SK-N-SH treated with all-trans-retinoic acid at 6 μM for 48 hours (cell line): Measurements from ENCODE around the gene KIF23.
A peak's percentile ranks its signal among the peaks of the same experiment; 100 is the strongest.

Source experiments
- ATAC-seq: fragments of 200-7000 bp; cut with Tn5 transposase; 3 replicates; pipeline ENCODE4 v1.9.1; 2020; ENCODE audit warnings: mild to moderate bottlenecking, moderate library complexity
- BACH2 ChIP-seq: fragments of 250-450 bp; sonication (Bioruptor Pico); IDR thresholded peaks from 2 replicates; pipeline ENCODE4 v1.9.0; 2021; ENCODE audit warnings: mild to moderate bottlenecking, borderline replicate concordance
- CSDC2 ChIP-seq: fragments of 250-450 bp; sonication (Bioruptor Pico); IDR thresholded peaks from 2 replicates; pipeline ENCODE4 v1.5.0; 2020; ENCODE audit warnings: mild to moderate bottlenecking, moderate library complexity
- CSRNP3 ChIP-seq: fragments of 250-450 bp; sonication (Bioruptor Pico); IDR thresholded peaks from 2 replicates; pipeline ENCODE4 v1.5.1; 2021; ENCODE audit warnings: mild to moderate bottlenecking, moderate library complexity
- ESRRG ChIP-seq: fragments of 250-450 bp; sonication (Bioruptor Pico); IDR thresholded peaks from 2 replicates; pipeline ENCODE4 v1.6.1; 2021; ENCODE audit warnings: mild to moderate bottlenecking
- GLIS3 ChIP-seq: fragments of 250-450 bp; sonication (Bioruptor Pico); IDR thresholded peaks from 2 replicates; pipeline ENCODE4 v1.5.0; 2020; ENCODE audit warnings: mild to moderate bottlenecking, moderate library complexity
- OSR1 ChIP-seq: fragments of 250-450 bp; sonication (Bioruptor Pico); IDR thresholded peaks from 2 replicates; pipeline ENCODE4 v1.8.0; 2022; ENCODE audit warnings: moderate library complexity, mild to moderate bottlenecking, inconsistent platforms
- PATZ1 ChIP-seq: fragments of 250-450 bp; sonication (Bioruptor Pico); IDR thresholded peaks from 2 replicates; pipeline ENCODE4 v1.8.0; 2020; ENCODE audit warnings: mild to moderate bottlenecking, moderate library complexity, borderline replicate concordance
- POU6F1 ChIP-seq: fragments of 250-450 bp; sonication (Bioruptor Pico); IDR thresholded peaks from 2 replicates; pipeline ENCODE4 v1.8.0; 2021; ENCODE audit warnings: low read depth, mild to moderate bottlenecking, moderate library complexity, borderline replicate concordance
- PPARA ChIP-seq: fragments of 250-450 bp; sonication (Bioruptor Pico); IDR thresholded peaks from 2 replicates; pipeline ENCODE4 v1.5.0; 2020; ENCODE audit warnings: mild to moderate bottlenecking, borderline replicate concordance
- RARB ChIP-seq: fragments of 250-450 bp; sonication (Bioruptor Pico); IDR thresholded peaks from 2 replicates; pipeline ENCODE4 v1.8.0; 2021; ENCODE audit warnings: mild to moderate bottlenecking, moderate library complexity
- SNAI2 ChIP-seq: fragments of 250-450 bp; sonication (Bioruptor Pico); IDR thresholded peaks from 2 replicates; pipeline ENCODE4 v1.5.0; 2020; ENCODE audit warnings: mild to moderate bottlenecking, moderate library complexity
- TOX ChIP-seq: fragments of 250-450 bp; sonication (Bioruptor Pico); IDR thresholded peaks from 2 replicates; pipeline ENCODE4 v1.8.0; 2021; ENCODE audit warnings: mild to moderate bottlenecking, moderate library complexity, borderline replicate concordance
- TSHZ2 ChIP-seq: fragments of 250-450 bp; sonication (Bioruptor Pico); IDR thresholded peaks from 2 replicates; pipeline ENCODE4 v1.5.0; 2020; ENCODE audit warnings: mild to moderate bottlenecking, moderate library complexity
- ZC3H10 ChIP-seq: fragments of 250-450 bp; sonication (Bioruptor Pico); IDR thresholded peaks from 2 replicates; pipeline ENCODE4 v1.5.1; 2021; ENCODE audit warnings: mild to moderate bottlenecking, moderate library complexity
- ZFP3 ChIP-seq: fragments of 250-450 bp; sonication (Bioruptor Pico); IDR thresholded peaks from 2 replicates; pipeline ENCODE4 v1.5.0; 2020; ENCODE audit warnings: mild to moderate bottlenecking, moderate library complexity
- ZFP30 ChIP-seq: fragments of 450-650 bp; formaldehyde crosslinking; IDR thresholded peaks from 2 replicates; pipeline ENCODE4 v1.5.0; 2022; ENCODE audit warnings: mild to moderate bottlenecking, moderate library complexity
- ZNF565 ChIP-seq: fragments of 450-650 bp; formaldehyde crosslinking; conservative IDR thresholded peaks from 2 replicates; pipeline ENCODE4 v1.5.0; 2020; ENCODE audit warnings: low read depth, mild to moderate bottlenecking, moderate library complexity
- ZNF70 ChIP-seq: fragments of 450-650 bp; formaldehyde crosslinking; IDR thresholded peaks from 2 replicates; pipeline ENCODE4 v1.5.0; 2020; ENCODE audit warnings: mild to moderate bottlenecking, moderate library complexity
- ZNF8 ChIP-seq: fragments of 450-650 bp; formaldehyde crosslinking; IDR thresholded peaks from 2 replicates; pipeline ENCODE4 v1.5.0; 2020; ENCODE audit warnings: mild to moderate bottlenecking, moderate library complexity

Gene KIF23

GRCh38 chr15:69391046-69391757 is 22.9 kb upstream of the KIF23 start:
- no peak for ATAC-seq

DNA sequence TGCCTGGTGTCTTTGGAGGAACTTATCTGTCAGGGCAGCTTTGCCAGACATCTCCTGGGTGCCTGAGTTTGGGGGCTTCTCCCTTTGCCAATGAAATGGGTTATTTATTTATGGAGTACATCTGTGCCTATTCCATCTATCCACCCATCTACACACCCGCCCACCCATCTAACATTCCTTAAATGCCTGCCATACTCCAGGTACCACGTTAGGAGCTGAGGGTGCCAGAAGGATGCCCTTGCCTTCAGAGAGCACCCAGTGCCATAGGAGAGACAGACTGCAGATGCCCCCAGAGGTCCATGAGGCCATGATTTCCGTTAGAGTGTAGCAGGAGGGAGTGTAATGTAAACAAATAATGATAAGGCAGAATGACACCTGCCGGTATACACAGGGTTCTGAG is 21.8 kb upstream of the KIF23 start:
- ATAC-seq = no peak
- TF ChIP-seq ZNF8 (CRISPR knock-in tag) = no peak
- TF ChIP-seq OSR1 (CRISPR knock-in tag) = no peak
- no peak for TF ChIP-seq TOX (CRISPR knock-in tag)
- no peak for TF ChIP-seq ZFP30 (CRISPR knock-in tag)

More at GRCh38 chr15:69391046-69391757, 22.9 kb upstream of the KIF23 start:
- TF ChIP-seq PPARA (CRISPR knock-in tag) (no peak), PATZ1 (CRISPR knock-in tag) (no peak), RARB (CRISPR knock-in tag) (no peak), ZNF8 (CRISPR knock-in tag) (no peak), CSDC2 (CRISPR knock-in tag) (no peak), SNAI2 (CRISPR knock-in tag) (no peak)
- TF ChIP-seq, all 23 proteins: peak for 0

GRCh38 chr15:69393831-69394491 is 20.2 kb upstream of the KIF23 start:
- ATAC-seq = peak; percentile 20
- TF ChIP-seq ESRRG (no peak), CSDC2 (CRISPR knock-in tag) (no peak), PPARA (CRISPR knock-in tag) (no peak), BACH2 (CRISPR knock-in tag) (no peak), GLIS3 (CRISPR knock-in tag) (no peak), POU6F1 (CRISPR knock-in tag) (no peak), TOX (CRISPR knock-in tag) (no peak), ZNF8 (CRISPR knock-in tag) (no peak), RARB (CRISPR knock-in tag) (no peak), OSR1 (CRISPR knock-in tag) (no peak), ZNF565 (CRISPR knock-in tag) (no peak), ZNF70 (CRISPR knock-in tag) (no peak), SNAI2 (CRISPR knock-in tag) (no peak), CSRNP3 (CRISPR knock-in tag) (no peak), TSHZ2 (CRISPR knock-in tag) (no peak), ZFP30 (CRISPR knock-in tag) (no peak), ZC3H10 (CRISPR knock-in tag) (no peak), ZFP3 (CRISPR knock-in tag) (no peak)
